ENCODE data around the gene FTH1. TPM values are rescaled to one million over a fixed set of nuclear protein-coding genes. Genes with fewer than 3 reads are reported as not detected.

The FTH1 gene
- total and polyA plus RNA-seq, 2 of the 8 experiments (the other 6 are each of a cell fraction or from before 2014, with no cell fraction given), result 1,153 to 1,461 TPM

DNA sequence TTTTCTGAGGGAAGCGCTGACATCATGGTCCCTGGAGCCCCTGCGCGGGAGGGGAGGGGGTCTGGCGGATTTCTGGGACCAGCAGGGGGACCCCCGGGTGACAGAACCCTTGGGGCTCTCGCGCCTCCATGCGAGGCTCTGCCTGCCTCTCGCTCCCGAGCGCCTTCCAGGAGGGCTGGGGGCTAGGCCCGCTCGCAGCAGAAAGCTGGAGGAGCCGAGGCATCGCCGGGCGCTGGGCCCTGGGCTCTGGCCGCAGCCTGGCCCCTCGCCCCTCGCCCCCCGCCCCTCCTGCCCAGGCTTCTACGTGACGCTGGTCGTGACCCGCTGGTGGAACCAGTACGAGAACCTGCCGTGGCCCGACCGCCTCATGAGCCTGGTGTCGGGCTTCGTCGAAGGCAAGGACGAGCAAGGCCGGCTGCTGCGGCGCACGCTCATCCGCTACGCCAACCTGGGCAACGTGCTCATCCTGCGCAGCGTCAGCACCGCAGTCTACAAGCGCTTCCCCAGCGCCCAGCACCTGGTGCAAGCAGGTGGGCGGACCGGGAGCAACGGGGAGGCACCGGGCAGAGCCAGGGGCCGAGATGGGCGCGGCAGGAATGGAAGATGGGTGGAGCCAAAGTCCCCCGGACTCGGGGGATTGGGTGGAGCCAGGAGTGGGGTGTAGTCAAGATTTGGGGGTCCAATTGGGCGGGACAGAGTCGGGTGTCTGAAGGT, 11.9 kb downstream of the FTH1 start (continued):
- TF ChIP-seq, protein P1, sequence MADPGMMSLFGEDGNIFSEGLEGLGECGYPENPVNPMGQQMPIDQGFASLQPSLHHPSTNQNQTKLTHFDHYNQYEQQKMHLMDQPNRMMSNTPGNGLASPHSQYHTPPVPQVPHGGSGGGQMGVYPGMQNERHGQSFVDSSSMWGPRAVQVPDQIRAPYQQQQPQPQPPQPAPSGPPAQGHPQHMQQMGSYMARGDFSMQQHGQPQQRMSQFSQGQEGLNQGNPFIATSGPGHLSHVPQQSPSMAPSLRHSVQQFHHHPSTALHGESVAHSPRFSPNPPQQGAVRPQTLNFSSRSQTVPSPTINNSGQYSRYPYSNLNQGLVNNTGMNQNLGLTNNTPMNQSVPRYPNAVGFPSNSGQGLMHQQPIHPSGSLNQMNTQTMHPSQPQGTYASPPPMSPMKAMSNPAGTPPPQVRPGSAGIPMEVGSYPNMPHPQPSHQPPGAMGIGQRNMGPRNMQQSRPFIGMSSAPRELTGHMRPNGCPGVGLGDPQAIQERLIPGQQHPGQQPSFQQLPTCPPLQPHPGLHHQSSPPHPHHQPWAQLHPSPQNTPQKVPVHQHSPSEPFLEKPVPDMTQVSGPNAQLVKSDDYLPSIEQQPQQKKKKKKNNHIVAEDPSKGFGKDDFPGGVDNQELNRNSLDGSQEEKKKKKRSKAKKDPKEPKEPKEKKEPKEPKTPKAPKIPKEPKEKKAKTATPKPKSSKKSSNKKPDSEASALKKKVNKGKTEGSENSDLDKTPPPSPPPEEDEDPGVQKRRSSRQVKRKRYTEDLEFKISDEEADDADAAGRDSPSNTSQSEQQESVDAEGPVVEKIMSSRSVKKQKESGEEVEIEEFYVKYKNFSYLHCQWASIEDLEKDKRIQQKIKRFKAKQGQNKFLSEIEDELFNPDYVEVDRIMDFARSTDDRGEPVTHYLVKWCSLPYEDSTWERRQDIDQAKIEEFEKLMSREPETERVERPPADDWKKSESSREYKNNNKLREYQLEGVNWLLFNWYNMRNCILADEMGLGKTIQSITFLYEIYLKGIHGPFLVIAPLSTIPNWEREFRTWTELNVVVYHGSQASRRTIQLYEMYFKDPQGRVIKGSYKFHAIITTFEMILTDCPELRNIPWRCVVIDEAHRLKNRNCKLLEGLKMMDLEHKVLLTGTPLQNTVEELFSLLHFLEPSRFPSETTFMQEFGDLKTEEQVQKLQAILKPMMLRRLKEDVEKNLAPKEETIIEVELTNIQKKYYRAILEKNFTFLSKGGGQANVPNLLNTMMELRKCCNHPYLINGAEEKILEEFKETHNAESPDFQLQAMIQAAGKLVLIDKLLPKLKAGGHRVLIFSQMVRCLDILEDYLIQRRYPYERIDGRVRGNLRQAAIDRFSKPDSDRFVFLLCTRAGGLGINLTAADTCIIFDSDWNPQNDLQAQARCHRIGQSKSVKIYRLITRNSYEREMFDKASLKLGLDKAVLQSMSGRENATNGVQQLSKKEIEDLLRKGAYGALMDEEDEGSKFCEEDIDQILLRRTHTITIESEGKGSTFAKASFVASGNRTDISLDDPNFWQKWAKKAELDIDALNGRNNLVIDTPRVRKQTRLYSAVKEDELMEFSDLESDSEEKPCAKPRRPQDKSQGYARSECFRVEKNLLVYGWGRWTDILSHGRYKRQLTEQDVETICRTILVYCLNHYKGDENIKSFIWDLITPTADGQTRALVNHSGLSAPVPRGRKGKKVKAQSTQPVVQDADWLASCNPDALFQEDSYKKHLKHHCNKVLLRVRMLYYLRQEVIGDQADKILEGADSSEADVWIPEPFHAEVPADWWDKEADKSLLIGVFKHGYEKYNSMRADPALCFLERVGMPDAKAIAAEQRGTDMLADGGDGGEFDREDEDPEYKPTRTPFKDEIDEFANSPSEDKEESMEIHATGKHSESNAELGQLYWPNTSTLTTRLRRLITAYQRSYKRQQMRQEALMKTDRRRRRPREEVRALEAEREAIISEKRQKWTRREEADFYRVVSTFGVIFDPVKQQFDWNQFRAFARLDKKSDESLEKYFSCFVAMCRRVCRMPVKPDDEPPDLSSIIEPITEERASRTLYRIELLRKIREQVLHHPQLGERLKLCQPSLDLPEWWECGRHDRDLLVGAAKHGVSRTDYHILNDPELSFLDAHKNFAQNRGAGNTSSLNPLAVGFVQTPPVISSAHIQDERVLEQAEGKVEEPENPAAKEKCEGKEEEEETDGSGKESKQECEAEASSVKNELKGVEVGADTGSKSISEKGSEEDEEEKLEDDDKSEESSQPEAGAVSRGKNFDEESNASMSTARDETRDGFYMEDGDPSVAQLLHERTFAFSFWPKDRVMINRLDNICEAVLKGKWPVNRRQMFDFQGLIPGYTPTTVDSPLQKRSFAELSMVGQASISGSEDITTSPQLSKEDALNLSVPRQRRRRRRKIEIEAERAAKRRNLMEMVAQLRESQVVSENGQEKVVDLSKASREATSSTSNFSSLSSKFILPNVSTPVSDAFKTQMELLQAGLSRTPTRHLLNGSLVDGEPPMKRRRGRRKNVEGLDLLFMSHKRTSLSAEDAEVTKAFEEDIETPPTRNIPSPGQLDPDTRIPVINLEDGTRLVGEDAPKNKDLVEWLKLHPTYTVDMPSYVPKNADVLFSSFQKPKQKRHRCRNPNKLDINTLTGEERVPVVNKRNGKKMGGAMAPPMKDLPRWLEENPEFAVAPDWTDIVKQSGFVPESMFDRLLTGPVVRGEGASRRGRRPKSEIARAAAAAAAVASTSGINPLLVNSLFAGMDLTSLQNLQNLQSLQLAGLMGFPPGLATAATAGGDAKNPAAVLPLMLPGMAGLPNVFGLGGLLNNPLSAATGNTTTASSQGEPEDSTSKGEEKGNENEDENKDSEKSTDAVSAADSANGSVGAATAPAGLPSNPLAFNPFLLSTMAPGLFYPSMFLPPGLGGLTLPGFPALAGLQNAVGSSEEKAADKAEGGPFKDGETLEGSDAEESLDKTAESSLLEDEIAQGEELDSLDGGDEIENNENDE (IDR thresholded peaks at IDR 0.05; ENCODE audit: insufficient replicate concordance, low read length), result no peak
- TF ChIP-seq SRF (IDR thresholded peaks at IDR 0.05; ENCODE audit: low read depth, low read length) (no peak), SIX5 (IDR thresholded peaks at IDR 0.05; ENCODE audit: low read depth, low read length) (no peak), CBX8 (IDR thresholded peaks at IDR 0.05; ENCODE audit: borderline replicate concordance, low read depth, low read length) (no peak), SP4 (IDR thresholded peaks at IDR 0.05; ENCODE audit: low read length) (0 out of 2 replicates have a peak, but pooled peaks have one; percentile 35), FOSL1 (IDR thresholded peaks at IDR 0.05; ENCODE audit: insufficient read depth, low read depth, low read length) (no peak), CEBPB (IDR thresholded peaks at IDR 0.05; ENCODE audit: low read depth, low read length) (no peak), CBX5 (IDR thresholded peaks at IDR 0.05; ENCODE audit: low read depth, low read length) (no peak), NRF1 (IDR thresholded peaks at IDR 0.05; ENCODE audit: low read depth, low read length) (no peak), BRCA1 (IDR thresholded peaks at IDR 0.05; ENCODE audit: low read depth, low read length) (no peak), PHF8 (conservative IDR thresholded peaks at IDR 0.05; ENCODE audit: low read depth, low read length) (peak; percentile 42; the same call in 1 of the 2 replicates)

All from H1 (cell line).